Astrocyte (in vitro differentiated cells and primary cell): ENCODE measurements around the gene EIF4E1B. TPM values are rescaled to one million over a fixed set of nuclear protein-coding genes. Genes with fewer than 3 reads are reported as not detected.

ENCODE experiments used
- DNase-seq: peaks from one replicate; pipeline ENCODE4 v3.0.0-alpha.2; 2010; ENCODE audit warnings: low read depth
- FAIRE-seq: peaks from 2 replicates; lab custom pipeline; 2011; peaks lifted over from hg19 to GRCh38; lab: Jason Lieb, UNC
- H2AFZ ChIP-seq: 2 replicates; pipeline ENCODE4 v1.6.0; 2012; ENCODE audit warnings: low read depth, low read length, inconsistent platforms
- H3K27ac ChIP-seq: 2 replicates; pipeline ENCODE4 v1.5.1; 2011; ENCODE audit warnings: low read depth, low read length, inconsistent platforms
- H3K27me3 ChIP-seq: 2 replicates; pipeline ENCODE4 v1.6.0; 2011; ENCODE audit warnings: low read length, inconsistent platforms; ENCODE audit not compliant: insufficient read depth
- H3K36me3 ChIP-seq: 2 replicates; pipeline ENCODE4 v1.5.1; 2011; ENCODE audit warnings: low read length, inconsistent platforms; ENCODE audit not compliant: insufficient read depth
- H3K4me1 ChIP-seq: 2 replicates; pipeline ENCODE4 v1.5.1; 2011; ENCODE audit warnings: low read length, inconsistent platforms; ENCODE audit not compliant: insufficient read depth
- H3K4me2 ChIP-seq: 2 replicates; pipeline ENCODE4 v1.6.0; 2012; ENCODE audit warnings: low read length, inconsistent platforms
- H3K4me3 ChIP-seq: 2 replicates; pipeline ENCODE4 v1.5.1; 2011; ENCODE audit warnings: low read depth, mild to moderate bottlenecking, low read length, inconsistent platforms; ENCODE audit not compliant: insufficient read depth
- H3K79me2 ChIP-seq: 2 replicates; pipeline ENCODE4 v1.6.0; 2012; ENCODE audit warnings: mild to moderate bottlenecking, low read length, inconsistent platforms; ENCODE audit not compliant: insufficient read depth
- H3K9ac ChIP-seq: 2 replicates; pipeline ENCODE4 v1.6.0; 2012; ENCODE audit warnings: mild to moderate bottlenecking, low read length, inconsistent platforms
- H3K9me3 ChIP-seq: 2 replicates; pipeline ENCODE4 v1.5.1; 2012; ENCODE audit warnings: low read depth, mild to moderate bottlenecking, low read length, inconsistent platforms; ENCODE audit not compliant: insufficient read depth
- H4K20me1 ChIP-seq: 2 replicates; pipeline ENCODE4 v1.6.0; 2012; ENCODE audit warnings: low read length, inconsistent platforms; ENCODE audit not compliant: insufficient read depth
- H3K27ac Mint-ChIP-seq: one replicate; pipeline ENCODE4 v1.8.0; 2021; ENCODE audit warnings: mild to moderate bottlenecking, mixed read lengths; ENCODE audit not compliant: unreplicated experiment
- H3K27me3 Mint-ChIP-seq: one replicate; pipeline ENCODE4 v1.8.0; 2021; ENCODE audit warnings: low read depth, mixed read lengths; ENCODE audit not compliant: unreplicated experiment
- H3K36me3 Mint-ChIP-seq: one replicate; pipeline ENCODE4 v1.8.0; 2021; ENCODE audit warnings: low read depth, mixed read lengths; ENCODE audit not compliant: unreplicated experiment
- H3K4me1 Mint-ChIP-seq: one replicate; pipeline ENCODE4 v1.8.0; 2021; ENCODE audit warnings: low read depth, mixed read lengths; ENCODE audit not compliant: unreplicated experiment
- H3K4me3 Mint-ChIP-seq: one replicate; pipeline ENCODE4 v1.8.0; 2021; ENCODE audit warnings: mild to moderate bottlenecking, moderate library complexity, mixed read lengths; ENCODE audit not compliant: unreplicated experiment
- H3K9me3 Mint-ChIP-seq: one replicate; pipeline ENCODE4 v1.8.0; 2021; ENCODE audit warnings: mild to moderate bottlenecking, mixed read lengths; ENCODE audit not compliant: unreplicated experiment
- EZH2 ChIP-seq: IDR thresholded peaks from 2 replicates; pipeline ENCODE4 v1.6.1; 2012; ENCODE audit warnings: mild to moderate bottlenecking, low read length, inconsistent platforms; ENCODE audit not compliant: insufficient read depth
- total RNA-seq: library from RNA; stranded (reverse); gene quantifications from 2 replicates; pipeline ENCODE4 v1.2.1, GENCODE V29; 2021
- TF ChIP-seq, protein P1 (sequence below): IDR thresholded peaks from 2 replicates; pipeline ENCODE4 v1.5.1; 2011; ENCODE audit warnings: low read depth, mild to moderate bottlenecking, inconsistent platforms, low read length, moderate library complexity; ENCODE audit not compliant: insufficient read depth

Gene EIF4E1B
- total RNA-seq, 1 donor from 2014 or later = not detected

DNA sequence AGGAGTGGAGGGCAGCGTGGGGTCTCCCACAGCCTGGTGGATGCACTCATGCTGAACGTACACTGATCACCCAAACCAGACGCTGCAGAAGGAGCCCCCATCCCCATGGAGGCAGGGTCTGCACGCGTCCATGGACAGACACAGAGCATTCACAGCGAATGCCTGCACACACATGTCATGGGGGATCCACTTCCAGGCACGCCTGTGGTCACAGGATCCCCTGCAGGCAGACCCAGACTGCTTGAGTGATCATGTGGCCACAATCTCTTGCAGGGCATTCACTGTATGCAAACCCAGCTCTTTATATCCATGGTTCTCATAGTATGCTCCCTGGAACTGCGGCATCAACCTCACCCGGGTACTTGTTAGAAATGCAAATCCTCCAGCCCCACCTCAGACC, 5.5 kb upstream of the EIF4E1B start:
- FAIRE-seq = no peak
- H2AFZ ChIP-seq = no peak overlapping the region
- no peak overlapping the region for H3K9ac ChIP-seq
- no peak overlapping the region for H3K4me3 ChIP-seq
- no peaks in the 10 kb centered on the region for H3K79me2 ChIP-seq
- no peak for TF ChIP-seq EZH2
- TF ChIP-seq, protein P1, sequence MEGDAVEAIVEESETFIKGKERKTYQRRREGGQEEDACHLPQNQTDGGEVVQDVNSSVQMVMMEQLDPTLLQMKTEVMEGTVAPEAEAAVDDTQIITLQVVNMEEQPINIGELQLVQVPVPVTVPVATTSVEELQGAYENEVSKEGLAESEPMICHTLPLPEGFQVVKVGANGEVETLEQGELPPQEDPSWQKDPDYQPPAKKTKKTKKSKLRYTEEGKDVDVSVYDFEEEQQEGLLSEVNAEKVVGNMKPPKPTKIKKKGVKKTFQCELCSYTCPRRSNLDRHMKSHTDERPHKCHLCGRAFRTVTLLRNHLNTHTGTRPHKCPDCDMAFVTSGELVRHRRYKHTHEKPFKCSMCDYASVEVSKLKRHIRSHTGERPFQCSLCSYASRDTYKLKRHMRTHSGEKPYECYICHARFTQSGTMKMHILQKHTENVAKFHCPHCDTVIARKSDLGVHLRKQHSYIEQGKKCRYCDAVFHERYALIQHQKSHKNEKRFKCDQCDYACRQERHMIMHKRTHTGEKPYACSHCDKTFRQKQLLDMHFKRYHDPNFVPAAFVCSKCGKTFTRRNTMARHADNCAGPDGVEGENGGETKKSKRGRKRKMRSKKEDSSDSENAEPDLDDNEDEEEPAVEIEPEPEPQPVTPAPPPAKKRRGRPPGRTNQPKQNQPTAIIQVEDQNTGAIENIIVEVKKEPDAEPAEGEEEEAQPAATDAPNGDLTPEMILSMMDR = no peak
- peaks cover 35% of the 10 kb centered on the region for H3K27me3 ChIP-seq
- DNase-seq = no peak
- Mint-ChIP-seq H3K27ac (no peak overlapping the region), H3K36me3 (peaks cover 4% of the 10 kb centered on the region), H3K9me3 (peaks cover 4% of the 10 kb centered on the region), H3K4me1 (peaks cover 31% of the 10 kb centered on the region), H3K4me3 (no peak overlapping the region), H3K27me3 (peaks cover 53% of the 10 kb centered on the region)
- H3K27ac ChIP-seq = no peak overlapping the region
- no peak overlapping the region for H3K4me2 ChIP-seq
- peaks cover 18% of the 10 kb centered on the region for H3K4me1 ChIP-seq
- H3K36me3 ChIP-seq = no peaks in the 10 kb centered on the region
- no peaks in the 10 kb centered on the region for H3K9me3 ChIP-seq
- H4K20me1 ChIP-seq = no peaks in the 10 kb centered on the region

DNA sequence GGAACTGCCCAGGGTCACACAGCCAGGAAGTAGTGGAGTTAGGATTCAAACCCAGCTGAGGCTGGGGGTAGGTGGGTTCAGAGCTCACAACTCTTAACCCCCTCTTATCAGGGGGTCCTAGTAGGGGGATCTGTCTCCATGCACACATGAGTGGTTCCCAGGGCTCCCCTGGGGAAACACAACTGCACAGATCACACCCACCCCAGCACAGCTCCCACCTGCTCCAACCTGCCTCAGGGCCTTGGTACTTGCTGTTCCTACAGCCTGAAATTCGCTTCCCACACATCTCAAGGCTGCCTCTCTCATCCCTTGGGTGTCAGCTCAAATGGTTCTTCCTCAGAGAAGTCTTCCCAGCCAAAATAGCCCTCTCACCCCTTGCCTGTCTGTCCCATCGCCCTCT, 5.0 kb upstream of the EIF4E1B start:
- Histone ChIP-seq H3K27ac (no peak overlapping the region), H3K27me3 (peaks cover 31% of the 10 kb centered on the region), H4K20me1 (no peaks in the 10 kb centered on the region), H3K79me2 (no peaks in the 10 kb centered on the region), H3K9me3 (no peaks in the 10 kb centered on the region), H2AFZ (no peak overlapping the region), H3K4me1 (peaks cover 19% of the 10 kb centered on the region), H3K9ac (no peak overlapping the region), H3K36me3 (no peaks in the 10 kb centered on the region), H3K4me2 (peak overlapping the region; percentile 7), H3K4me3 (no peak overlapping the region)
- Mint-ChIP-seq H3K4me1 (peaks cover 29% of the 10 kb centered on the region), H3K27ac (no peak overlapping the region), H3K4me3 (no peak overlapping the region), H3K36me3 (peaks cover 4% of the 10 kb centered on the region), H3K9me3 (peaks cover 1% of the 10 kb centered on the region), H3K27me3 (peaks cover 48% of the 10 kb centered on the region)
- no peak for TF ChIP-seq EZH2
- TF ChIP-seq, protein P1 = no peak
- FAIRE-seq (no peak), DNase-seq (no peak)

DNA sequence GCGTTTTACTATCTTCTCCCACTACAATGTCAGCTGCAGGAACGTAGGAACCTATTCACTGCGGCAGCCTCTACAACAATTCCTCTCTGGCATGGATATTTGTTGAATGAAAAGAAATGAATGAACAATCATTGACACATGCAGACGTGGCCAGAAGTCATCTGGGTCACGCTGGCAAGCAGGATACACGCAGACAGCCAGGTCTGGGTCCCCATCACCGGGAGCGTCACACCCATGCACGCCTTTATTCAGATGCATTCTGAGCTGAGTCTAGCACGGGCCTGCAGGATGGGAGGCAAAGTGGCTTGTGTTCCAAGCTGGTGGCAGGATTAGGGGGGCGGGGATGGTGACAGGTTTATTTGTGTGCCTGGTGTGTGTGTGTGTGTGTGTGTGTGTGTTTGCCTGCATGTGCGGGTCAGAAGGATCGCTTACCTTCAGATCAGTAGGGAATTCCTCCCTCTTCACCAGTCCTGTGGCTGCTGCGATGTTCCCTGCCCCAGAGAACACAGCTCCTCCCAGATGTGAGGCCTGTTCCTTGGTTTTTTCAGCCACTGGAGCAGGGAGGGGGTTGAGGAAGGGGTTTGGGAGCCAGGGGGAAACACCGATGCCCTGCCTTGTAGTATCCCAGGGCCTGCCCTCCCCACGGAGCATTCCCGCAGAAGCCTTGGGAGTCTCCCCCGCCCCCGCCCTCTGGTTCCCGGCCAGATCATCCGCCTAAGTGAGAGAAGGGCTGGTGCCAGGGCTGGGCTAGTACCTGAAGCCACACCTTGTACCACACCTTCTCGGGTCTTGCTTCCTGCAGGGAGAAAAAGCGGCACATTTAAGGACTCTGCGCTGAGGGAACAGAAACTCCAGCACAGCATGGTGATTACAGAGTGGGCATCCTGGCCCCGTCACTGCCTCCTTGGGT, 4.3 kb upstream of the EIF4E1B start:
- FAIRE-seq (no peak), DNase-seq (no peak)
- Histone ChIP-seq H3K4me1 (peaks cover 15% of the 10 kb centered on the region), H3K9me3 (no peaks in the 10 kb centered on the region), H2AFZ (no peak overlapping the region), H3K4me3 (no peak overlapping the region), H3K36me3 (no peaks in the 10 kb centered on the region), H3K27ac (no peak overlapping the region), H3K27me3 (peaks cover 34% of the 10 kb centered on the region), H3K4me2 (peak overlapping the region; percentile 7), H4K20me1 (no peaks in the 10 kb centered on the region), H3K79me2 (no peaks in the 10 kb centered on the region), H3K9ac (no peak overlapping the region)
- peaks cover 53% of the 10 kb centered on the region for H3K27me3 Mint-ChIP-seq
- H3K4me1 Mint-ChIP-seq = peaks cover 27% of the 10 kb centered on the region
- TF ChIP-seq, protein P1 = no peak
- no peak for TF ChIP-seq EZH2
- no peak overlapping the region for H3K27ac Mint-ChIP-seq
- H3K4me3 Mint-ChIP-seq = peak overlapping the region; percentile 12
- no peaks in the 10 kb centered on the region for H3K9me3 Mint-ChIP-seq
- H3K36me3 Mint-ChIP-seq = peaks cover 4% of the 10 kb centered on the region
